SU-DHL-6 (cell line): ENCODE data around the gene CYB561D1.

Source experiments
- CTCF ChIP-seq: fragments of 200-600 bp; sonication (generic); IDR thresholded peaks from one replicate; pipeline ENCODE4 v1.5.1; 2017; ENCODE audit warnings: antibody characterized with exemption, mild to moderate bottlenecking, low read length, moderate library complexity; ENCODE audit not compliant: insufficient read depth, poor library complexity, severe bottlenecking
- EZH2phosphoT487 ChIP-seq: fragments of 200-600 bp; sonication (generic), shearing (Covaris generic); conservative IDR thresholded peaks from 2 replicates; pipeline ENCODE4 v1.6.1; 2018; ENCODE audit warnings: mild to moderate bottlenecking, antibody characterized with exemption, low read length, moderate library complexity, mixed read lengths

GRCh38 chr1:109541102-109541501 is 47.2 kb downstream of the CYB561D1 start:
- TF ChIP-seq CTCF (no peak), EZH2phosphoT487 (no peak)
